WI38 (cell line): ENCODE results near the gene PGA4.
"Not testable (repeated sequence)": the region's sequence is repeated elsewhere in the genome, so short reads cannot be mapped to it uniquely, and the experiment has no call there.

Source experiments
- H3K4me3 ChIP-seq: 2 replicates; pipeline ENCODE4 v1.5.1; 2011; ENCODE audit warnings: low read depth, mild to moderate bottlenecking, control low read depth, low read length
- TF ChIP-seq, protein P1 (sequence below): IDR thresholded peaks from 2 replicates; pipeline ENCODE4 v1.5.1; 2012; ENCODE audit warnings: low read depth, mild to moderate bottlenecking, control low read depth, low read length

PGA4 gene

DNA sequence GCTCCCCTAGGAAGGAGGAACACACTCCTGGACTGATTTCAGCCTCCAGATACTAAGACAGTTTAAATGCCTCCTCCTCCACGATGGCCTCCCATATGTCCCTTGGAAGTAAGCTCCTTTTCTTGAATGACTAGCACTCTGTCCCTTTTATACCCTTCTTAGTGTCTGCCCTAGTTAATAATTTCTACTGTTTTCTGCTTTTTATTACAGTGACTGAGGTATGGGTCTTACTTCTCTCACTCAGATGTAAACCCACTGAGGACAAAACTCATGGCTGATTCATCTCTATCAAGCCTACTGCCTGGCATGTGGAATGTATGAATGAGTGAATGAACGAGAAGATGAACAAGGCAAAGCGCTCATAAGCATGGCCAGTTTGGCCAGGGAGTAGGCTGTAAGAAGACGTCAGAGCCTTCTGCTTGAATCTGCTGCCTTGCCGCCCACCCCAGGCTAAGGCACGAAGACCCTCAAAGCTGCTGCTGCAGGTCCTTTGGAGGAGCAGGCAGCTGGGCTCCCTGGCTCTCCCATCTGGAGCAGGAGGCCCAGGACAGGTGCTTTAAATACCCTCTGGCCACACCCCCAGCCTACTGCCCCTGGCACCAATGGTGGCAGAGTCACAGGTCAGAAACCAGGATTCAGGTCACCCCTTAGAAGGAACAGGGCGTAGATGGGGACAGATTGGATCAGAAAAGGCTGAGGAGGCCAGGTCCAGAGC lies 27.0 kb upstream of the PGA4 start:
- TF ChIP-seq, protein P1, sequence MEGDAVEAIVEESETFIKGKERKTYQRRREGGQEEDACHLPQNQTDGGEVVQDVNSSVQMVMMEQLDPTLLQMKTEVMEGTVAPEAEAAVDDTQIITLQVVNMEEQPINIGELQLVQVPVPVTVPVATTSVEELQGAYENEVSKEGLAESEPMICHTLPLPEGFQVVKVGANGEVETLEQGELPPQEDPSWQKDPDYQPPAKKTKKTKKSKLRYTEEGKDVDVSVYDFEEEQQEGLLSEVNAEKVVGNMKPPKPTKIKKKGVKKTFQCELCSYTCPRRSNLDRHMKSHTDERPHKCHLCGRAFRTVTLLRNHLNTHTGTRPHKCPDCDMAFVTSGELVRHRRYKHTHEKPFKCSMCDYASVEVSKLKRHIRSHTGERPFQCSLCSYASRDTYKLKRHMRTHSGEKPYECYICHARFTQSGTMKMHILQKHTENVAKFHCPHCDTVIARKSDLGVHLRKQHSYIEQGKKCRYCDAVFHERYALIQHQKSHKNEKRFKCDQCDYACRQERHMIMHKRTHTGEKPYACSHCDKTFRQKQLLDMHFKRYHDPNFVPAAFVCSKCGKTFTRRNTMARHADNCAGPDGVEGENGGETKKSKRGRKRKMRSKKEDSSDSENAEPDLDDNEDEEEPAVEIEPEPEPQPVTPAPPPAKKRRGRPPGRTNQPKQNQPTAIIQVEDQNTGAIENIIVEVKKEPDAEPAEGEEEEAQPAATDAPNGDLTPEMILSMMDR: no peak

DNA sequence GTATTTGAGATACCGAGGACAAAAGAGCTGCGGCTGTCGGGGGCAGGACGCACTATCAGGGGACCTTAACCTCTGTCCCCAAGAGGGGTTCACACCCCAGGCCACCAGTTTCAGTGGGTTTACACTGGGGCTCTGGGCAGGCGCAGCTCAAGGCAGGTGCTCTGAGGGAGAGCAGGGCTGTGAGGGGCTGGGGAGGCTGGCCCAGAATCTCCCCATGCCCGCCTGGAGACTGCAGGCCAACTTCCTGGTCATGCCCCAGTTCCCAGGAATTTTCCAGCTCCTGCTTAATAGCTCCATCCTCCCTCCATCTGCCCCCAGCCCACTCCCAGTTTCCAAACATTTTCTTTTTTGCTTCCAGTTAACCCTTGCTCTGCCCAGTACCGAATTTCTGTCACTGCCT lies 26.4 kb upstream of the PGA4 start:
- TF ChIP-seq, protein P1: no peak
- H3K4me3 ChIP-seq: no peak overlapping the region

More for the DNA sequence above, 27.0 kb upstream of the PGA4 start:
- no peak overlapping the region for H3K4me3 ChIP-seq

DNA sequence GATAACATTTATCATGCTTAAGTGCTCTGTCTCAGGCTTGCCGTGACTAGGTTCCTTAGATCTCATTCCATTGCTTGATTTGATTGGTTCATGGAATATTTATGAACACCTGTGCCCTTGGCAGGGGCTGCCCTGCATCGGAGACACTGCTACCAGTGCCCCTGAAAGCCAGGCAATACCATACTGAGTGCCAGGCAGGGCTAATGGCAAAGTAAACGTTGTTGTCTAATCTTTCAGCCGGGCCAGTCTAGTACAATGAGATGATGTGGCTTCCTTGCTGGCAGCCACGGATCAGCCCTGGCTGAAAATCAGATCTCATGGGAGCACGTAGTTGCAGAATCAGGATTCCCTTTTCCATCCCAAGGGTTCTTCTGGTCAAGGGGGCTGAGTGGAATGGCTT lies 23.8 kb upstream of the PGA4 start:
- no peak overlapping the region for H3K4me3 ChIP-seq
- TF ChIP-seq, protein P1: no peak

DNA sequence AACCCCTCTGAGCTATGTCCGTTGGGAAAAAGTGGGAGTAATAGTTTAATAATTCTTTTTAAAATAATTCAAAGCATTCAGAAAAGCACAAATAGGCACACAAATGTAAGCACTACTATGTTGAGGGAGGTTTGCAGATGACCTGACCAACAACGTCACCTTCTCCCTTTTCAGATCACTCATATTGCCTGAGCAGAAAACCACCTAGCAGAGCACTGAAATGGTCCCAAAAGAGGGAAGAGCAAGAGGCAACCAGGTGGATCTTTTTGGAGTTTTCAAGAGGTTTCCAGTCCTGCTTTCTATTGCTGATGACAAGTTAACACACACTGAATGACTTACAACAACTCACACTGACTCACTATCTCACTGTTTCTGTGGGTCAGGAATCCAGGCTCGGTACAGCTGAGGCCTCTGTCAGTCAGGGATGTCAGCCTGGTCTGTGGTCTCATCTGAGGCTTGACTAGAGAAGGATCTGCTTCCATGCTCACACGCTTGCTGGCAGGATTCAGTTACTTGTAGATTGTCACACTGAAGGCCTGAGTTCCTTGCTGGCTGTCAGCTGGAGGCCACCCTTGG lies 23.1 kb upstream of the PGA4 start:
- TF ChIP-seq, protein P1: no peak
- H3K4me3 ChIP-seq: no peak overlapping the region

DNA sequence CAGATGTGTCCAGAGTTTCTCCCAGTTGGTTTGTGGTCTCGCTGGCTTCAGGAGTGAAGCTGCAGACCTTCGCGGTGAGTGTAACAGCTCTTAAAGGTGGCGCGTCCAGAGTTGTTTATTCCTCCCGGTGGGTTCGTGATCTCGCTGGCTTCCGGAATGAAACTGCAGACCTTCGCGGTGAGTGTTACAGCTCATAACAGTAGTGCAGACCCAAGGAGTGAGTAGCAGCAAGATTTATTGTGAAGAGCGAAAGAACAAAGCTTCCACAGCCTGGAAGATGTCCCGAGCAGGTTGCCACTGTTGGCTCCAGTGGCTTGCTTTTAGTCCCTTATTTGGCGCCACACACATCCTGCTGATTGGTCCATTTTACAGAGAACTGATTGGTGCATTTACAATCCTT lies 20.7 kb upstream of the PGA4 start:
- no peak overlapping the region for H3K4me3 ChIP-seq
- TF ChIP-seq, protein P1: no peak

DNA sequence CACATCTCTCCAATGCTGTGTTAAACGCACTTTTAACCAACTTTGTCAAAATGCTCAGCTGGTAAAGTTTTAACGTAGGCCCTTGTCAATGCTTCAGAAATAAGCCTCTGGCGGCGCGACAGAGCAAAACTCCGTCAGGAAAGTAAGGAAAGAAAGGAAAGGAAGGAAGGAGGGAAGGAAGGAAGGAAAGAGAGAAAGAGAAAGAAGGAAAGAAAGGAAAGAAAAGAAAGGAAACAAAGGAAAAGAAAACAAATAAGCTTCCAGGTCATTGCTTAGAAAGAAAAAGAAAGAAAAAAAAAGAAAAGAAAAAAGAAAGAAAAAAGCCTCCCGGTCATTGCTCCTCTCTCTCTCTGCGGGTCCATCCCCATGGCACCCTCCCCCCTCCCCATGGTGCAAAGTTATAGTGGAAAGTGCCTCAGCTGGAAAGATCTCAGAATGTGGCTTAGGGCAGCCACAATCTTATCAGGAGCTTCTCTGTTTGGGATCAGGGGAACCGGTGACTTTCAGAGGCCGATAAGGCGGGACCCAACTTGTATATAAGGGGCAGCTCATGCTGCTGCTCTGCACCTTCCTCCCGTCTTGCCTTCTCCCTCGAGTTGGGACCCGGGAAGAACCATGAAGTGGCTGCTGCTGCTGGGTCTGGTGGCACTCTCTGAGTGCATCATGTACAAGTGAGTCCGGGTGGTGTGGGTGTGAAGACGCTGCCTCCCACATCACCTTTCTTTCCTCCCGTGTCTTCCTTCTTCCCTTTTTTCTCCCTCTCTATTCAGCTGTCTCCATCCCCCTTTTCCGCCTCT lies 19.0 kb upstream of the PGA4 start, which contains the start of gene PGA3:
Gene PGA3, plus strand, starts transcription at position 566 of the 797 bp plus-strand sequence. Its CDS starts 50 bp downstream, at position 616.
- not testable (repeated sequence) for H3K4me3 ChIP-seq

DNA sequence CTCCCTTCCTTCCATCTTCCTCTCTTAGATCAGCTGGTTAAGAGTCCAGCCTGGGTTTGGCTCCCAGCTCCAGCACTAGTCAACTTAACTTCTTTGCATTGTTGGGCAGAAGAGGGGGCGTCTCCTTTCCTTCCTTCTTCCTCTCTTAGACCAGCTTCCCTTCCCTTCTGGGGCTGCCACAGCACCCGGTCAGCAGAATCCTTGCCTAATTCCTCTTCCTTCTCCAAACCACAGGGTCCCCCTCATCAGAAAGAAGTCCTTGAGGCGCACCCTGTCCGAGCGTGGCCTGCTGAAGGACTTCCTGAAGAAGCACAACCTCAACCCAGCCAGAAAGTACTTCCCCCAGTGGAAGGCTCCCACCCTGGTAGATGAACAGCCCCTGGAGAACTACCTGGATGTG lies 18.3 kb upstream of the PGA4 start:
- not testable (repeated sequence) for H3K4me3 ChIP-seq

DNA sequence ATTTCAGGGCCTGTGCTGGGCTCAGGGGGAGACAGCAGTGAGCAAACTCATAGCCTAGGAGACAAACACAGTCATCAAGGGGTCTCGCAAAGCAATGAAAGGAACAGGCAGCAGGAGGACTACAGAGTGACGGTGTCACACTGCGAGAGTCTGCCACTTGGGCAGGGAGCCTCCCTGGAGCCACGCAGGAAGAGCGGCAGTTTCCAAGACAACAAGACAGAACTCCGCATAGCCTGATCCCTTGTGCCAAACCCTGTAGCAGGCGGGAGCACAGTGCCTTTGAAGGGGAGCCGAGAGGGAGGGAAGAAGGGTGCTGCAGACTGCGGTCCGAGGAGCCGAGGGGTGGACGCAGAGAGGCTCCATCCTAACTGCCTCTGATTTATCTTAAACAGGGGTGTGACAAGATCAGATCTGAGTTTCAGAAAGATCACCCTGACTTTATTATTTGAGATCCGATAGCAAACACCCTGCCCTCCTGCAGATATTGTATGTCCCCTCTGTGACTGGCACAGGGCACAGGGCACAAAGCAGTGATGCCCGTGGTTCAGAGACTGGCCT lies 17.6 kb upstream of the PGA4 start:
- H3K4me3 ChIP-seq: not testable (repeated sequence)

DNA sequence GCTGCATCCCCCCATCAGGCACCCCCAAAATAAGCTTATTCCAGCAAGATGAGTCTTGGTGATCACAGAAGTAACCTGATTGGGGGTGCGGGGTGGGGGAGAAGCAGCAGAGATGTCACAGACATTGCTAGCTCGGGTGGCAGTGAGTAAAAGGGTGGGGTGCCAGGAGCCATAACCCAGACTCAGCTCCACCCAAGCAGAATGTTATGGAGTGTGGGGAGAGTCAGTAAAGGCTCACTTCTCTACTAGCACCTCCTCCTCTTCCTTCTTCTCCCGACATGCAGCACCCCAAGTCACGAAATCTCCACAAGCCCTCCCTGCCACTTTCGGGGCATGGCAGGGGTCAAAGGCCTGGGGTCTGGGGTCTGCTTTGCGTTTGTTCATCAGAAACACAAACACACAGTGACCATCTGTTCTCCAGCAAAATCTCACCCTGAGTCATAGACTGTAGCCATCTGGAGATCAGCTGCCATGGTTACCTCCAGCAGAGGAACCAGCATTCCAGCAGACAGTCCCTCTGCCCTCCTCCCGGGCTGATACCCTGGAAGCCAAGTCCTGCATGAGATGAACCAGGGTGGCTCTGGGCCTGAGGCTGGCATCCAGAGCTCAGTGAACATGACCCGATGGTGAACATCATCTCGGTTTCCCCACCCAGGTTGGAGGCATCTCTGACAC lies 14.4 kb upstream of the PGA4 start:
- H3K4me3 ChIP-seq: not testable (repeated sequence)

DNA sequence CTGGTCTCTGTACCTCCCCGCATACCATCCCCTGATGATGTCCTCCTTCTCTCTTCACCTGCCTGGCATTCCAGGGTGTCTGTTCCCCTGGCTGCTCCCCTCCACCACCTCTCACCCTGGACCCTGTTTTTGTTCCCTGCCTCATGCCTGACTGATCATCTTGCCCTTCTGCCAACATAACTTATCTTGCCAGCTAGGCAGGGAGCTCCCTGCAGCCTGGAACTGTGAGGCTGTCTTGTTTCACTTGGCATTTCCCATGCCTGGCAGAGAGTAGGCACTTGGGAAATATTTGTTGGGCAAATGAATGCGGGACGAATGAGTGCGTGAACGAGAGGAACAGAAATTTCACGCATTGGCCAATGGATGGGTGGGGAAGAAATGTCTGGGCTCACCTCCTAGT lies 11.5 kb upstream of the PGA4 start:
- H3K4me3 ChIP-seq: not testable (repeated sequence)

DNA sequence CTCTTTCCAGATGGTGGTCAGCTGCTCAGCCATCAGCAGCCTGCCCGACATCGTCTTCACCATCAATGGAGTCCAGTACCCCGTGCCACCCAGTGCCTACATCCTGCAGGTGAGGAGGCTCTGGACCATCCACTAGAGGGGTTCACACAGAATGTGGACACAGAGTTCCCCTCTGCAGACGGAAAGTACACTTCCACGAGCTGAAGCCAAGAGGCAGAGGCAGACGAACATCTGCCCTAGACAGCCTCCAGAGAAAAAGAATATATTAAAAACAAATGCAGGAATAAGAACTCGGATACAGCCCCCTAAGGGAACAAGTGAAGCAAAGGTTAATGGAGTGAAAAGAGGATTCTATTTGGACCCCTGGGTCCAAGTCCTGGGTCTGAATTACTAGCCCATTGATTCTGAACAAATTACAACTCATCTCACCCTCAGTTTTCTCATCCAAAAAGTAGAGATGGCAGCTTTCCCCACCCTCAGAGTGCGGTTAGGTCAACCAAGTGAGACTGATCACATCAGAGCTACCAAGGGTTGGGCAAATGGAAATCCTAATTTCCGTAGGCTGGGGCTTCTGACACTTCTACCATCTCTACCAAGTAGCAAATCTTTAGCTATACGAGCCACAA lies 10.7 kb upstream of the PGA4 start:
- H3K4me3 ChIP-seq: not testable (repeated sequence)

DNA sequence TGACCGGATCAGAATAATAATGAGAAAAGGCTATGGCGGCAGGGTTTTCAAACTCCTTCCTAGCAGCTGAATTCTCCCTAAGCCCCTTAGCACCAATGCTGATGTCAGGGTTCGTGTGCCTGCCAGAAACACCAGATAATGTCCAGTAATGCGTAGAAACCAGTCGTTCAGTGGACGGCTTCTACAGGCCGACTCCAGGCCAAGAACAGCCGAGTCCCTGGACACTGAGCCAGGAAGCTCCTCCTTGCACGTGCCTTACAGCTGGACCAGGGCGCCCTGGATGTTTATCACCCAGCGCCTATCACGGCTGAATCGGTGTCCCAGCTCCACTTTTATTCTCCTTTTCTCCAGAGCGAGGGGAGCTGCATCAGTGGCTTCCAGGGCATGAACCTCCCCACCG lies 9.9 kb upstream of the PGA4 start:
- not testable (repeated sequence) for H3K4me3 ChIP-seq
